Mesenchymal stem cell (in vitro differentiated cells and primary cell): ENCODE data around the gene LRWD1.

ENCODE experiments used
- DNase-seq: peaks from one replicate; pipeline ENCODE4 v3.0.0-alpha.2; 2013
- H2AFZ ChIP-seq: one replicate; pipeline ENCODE4 v1.6.1; 2013; ENCODE audit warnings: low read depth, mild to moderate bottlenecking, control low read depth, inconsistent platforms, low read length, moderate library complexity
- H2AK5ac ChIP-seq: 2 replicates; pipeline ENCODE4 v1.6.1; 2013; ENCODE audit warnings: low read length, moderate library complexity, mild to moderate bottlenecking, inconsistent platforms; ENCODE audit not compliant: severe bottlenecking
- H2BK120ac ChIP-seq: one replicate; pipeline ENCODE4 v1.6.1; 2013; ENCODE audit warnings: low read depth, mild to moderate bottlenecking, inconsistent platforms, low read length, moderate library complexity
- H2BK12ac ChIP-seq, 2 experiments: one replicate each; pipeline ENCODE4 v1.6.1; 2013; ENCODE audit warnings: inconsistent platforms in 2 of 2, low read length in 2 of 2, mild to moderate bottlenecking in 2 of 2, moderate library complexity in 2 of 2, control low read depth in 1 of 2
- H2BK15ac ChIP-seq: one replicate; pipeline ENCODE4 v1.6.1; 2013; ENCODE audit warnings: mild to moderate bottlenecking, low read depth, inconsistent platforms; ENCODE audit not compliant: poor library complexity, severe bottlenecking
- H2BK5ac ChIP-seq: 2 replicates; pipeline ENCODE4 v1.6.1; 2013; ENCODE audit warnings: low read depth, mild to moderate bottlenecking, low read length, control low read depth, inconsistent platforms; ENCODE audit not compliant: poor library complexity, severe bottlenecking
- H3K14ac ChIP-seq, 2 experiments: one replicate each; pipeline ENCODE4 v1.6.1; 2013; ENCODE audit warnings: inconsistent platforms in 2 of 2, low read length in 2 of 2, control low read depth in 1 of 2, mild to moderate bottlenecking in 1 of 2, moderate library complexity in 1 of 2
- H3K18ac ChIP-seq, 2 experiments: one replicate each; pipeline ENCODE4 v1.6.1; 2013; ENCODE audit warnings: inconsistent platforms in 2 of 2, low read length in 2 of 2, control low read depth in 1 of 2, low read depth in 1 of 2, mild to moderate bottlenecking in 1 of 2
- H3K23ac ChIP-seq, 2 experiments: one replicate each; pipeline ENCODE4 v1.6.1; 2013; ENCODE audit warnings: inconsistent platforms in 2 of 2, low read length in 2 of 2, mild to moderate bottlenecking in 2 of 2, moderate library complexity in 2 of 2, control low read depth in 1 of 2
- H3K27ac ChIP-seq: 2 replicates; pipeline ENCODE4 v1.5.1; 2013; ENCODE audit warnings: mild to moderate bottlenecking, moderate library complexity, low read length, control low read depth, inconsistent platforms; ENCODE audit not compliant: poor library complexity, severe bottlenecking
- H3K27me3 ChIP-seq, 2 experiments: 2 replicates each; pipeline versions ENCODE4 v1.6.1 to v1.7.0; 2013; ENCODE audit warnings: low read length in 2 of 2, mild to moderate bottlenecking in 2 of 2, moderate library complexity in 2 of 2, control low read depth in 1 of 2, inconsistent platforms in 1 of 2; ENCODE audit not compliant: control insufficient read depth in 1 of 2, insufficient read depth in 1 of 2
- H3K36me3 ChIP-seq, 2 experiments: 2 replicates each; pipeline versions ENCODE4 v1.6.1 to v1.7.0; 2013; ENCODE audit warnings: low read length in 2 of 2, control low read depth in 1 of 2, inconsistent platforms in 1 of 2, low read depth in 1 of 2, mild to moderate bottlenecking in 1 of 2; ENCODE audit not compliant: insufficient read depth in 2 of 2, control insufficient read depth in 1 of 2
- H3K4ac ChIP-seq, 2 experiments: one replicate each; pipeline ENCODE4 v1.6.1; 2013; ENCODE audit warnings: inconsistent platforms in 2 of 2, low read length in 2 of 2, mild to moderate bottlenecking in 2 of 2, moderate library complexity in 2 of 2, control low read depth in 1 of 2, low read depth in 1 of 2
- H3K4me1 ChIP-seq: 2 replicates; pipeline ENCODE4 v1.6.1; 2013; ENCODE audit warnings: low read depth, low read length, control low read depth; ENCODE audit not compliant: control insufficient read depth, insufficient read depth
- H3K4me2 ChIP-seq: 2 replicates; pipeline ENCODE4 v1.6.1; 2013; ENCODE audit warnings: low read length, mild to moderate bottlenecking, inconsistent platforms; ENCODE audit not compliant: poor library complexity, severe bottlenecking
- H3K4me3 ChIP-seq, 2 experiments: 2 replicates each; pipeline versions ENCODE4 v1.5.1 to v1.7.0; 2013; ENCODE audit warnings: low read length in 2 of 2, mild to moderate bottlenecking in 2 of 2, control low read depth in 1 of 2, low read depth in 1 of 2; ENCODE audit not compliant: insufficient read depth in 1 of 2
- H3K79me1 ChIP-seq: replicated peaks from 2 replicates; pipeline ENCODE4 v1.6.1; 2013; ENCODE audit warnings: mild to moderate bottlenecking, control low read depth, low read length, inconsistent platforms; ENCODE audit not compliant: poor library complexity, severe bottlenecking
- H3K9ac ChIP-seq: 2 replicates; pipeline ENCODE4 v1.7.0; 2013; ENCODE audit warnings: mild to moderate bottlenecking, low read length, moderate library complexity
- H3K9me3 ChIP-seq: 2 replicates; pipeline ENCODE4 v1.7.0; 2013; ENCODE audit warnings: mild to moderate bottlenecking, low read length; ENCODE audit not compliant: control insufficient read depth
- H4K8ac ChIP-seq: one replicate; pipeline ENCODE4 v1.6.1; 2013; ENCODE audit warnings: inconsistent platforms, mild to moderate bottlenecking, low read length, moderate library complexity
- H4K91ac ChIP-seq: one replicate; pipeline ENCODE4 v1.6.1; 2013; ENCODE audit warnings: mild to moderate bottlenecking, low read length, inconsistent platforms
- WGBS: methylation state at CpG from one replicate; pipeline ENCODE4 v1.1.7; 2013; ENCODE audit warnings: mixed read lengths; 5-methylcytosine and 5-hydroxymethylcytosine counted together

Gene LRWD1

GRCh38 chr7:102434039-102434486, 30.7 kb upstream of the LRWD1 start:
- peaks cover 23% of the 10 kb centered on the region for H3K79me1 ChIP-seq
- WGBS = 38% methylated on average over 9 of the region's 9 CpGs
- H2AFZ ChIP-seq = no peak overlapping the region
- H3K9ac ChIP-seq = peak overlapping the region; percentile 90
- no peak overlapping the region for H3K27ac ChIP-seq
- DNase-seq = no peak
- peak overlapping the region; percentile 88 for H4K8ac ChIP-seq
- peak overlapping the region in 1 of 2 experiments; percentile 76 for H3K14ac ChIP-seq
- peak overlapping the region; percentile 24 for H3K4me2 ChIP-seq
- peak overlapping the region; percentile 70 for H2BK15ac ChIP-seq
- H3K9me3 ChIP-seq = no peaks in the 10 kb centered on the region
- peak overlapping the region in 1 of 2 experiments; percentile 79 for H2BK12ac ChIP-seq
- no peak overlapping the region for H2BK5ac ChIP-seq
- H4K91ac ChIP-seq = peak overlapping the region; percentile 12
- H2AK5ac ChIP-seq = no peak overlapping the region
- H3K23ac ChIP-seq = peak overlapping the region in 1 of 2 experiments; percentile 81
- H3K4me1 ChIP-seq = peaks cover 31% of the 10 kb centered on the region
- peak overlapping the region; percentile 78 for H2BK120ac ChIP-seq
- peaks cover 12 to 23% of the 10 kb centered on the region in 2 experiments for H3K36me3 ChIP-seq
- peak overlapping the region in 1 of 2 experiments; percentile 87 for H3K4ac ChIP-seq
- H3K18ac ChIP-seq = peak overlapping the region in 1 of 2 experiments; percentile 98
- no peaks in the 10 kb centered on the region for H3K27me3 ChIP-seq
- H3K4me3 ChIP-seq = peak overlapping the region; percentile 88

- no peak overlapping the region for H2BK120ac ChIP-seq
- no peak overlapping the region for H3K4ac ChIP-seq
- no peak overlapping the region for H4K91ac ChIP-seq
- peaks cover 22% of the 10 kb centered on the region for H3K79me1 ChIP-seq
- H3K18ac ChIP-seq = no peak overlapping the region
- no peak overlapping the region for H3K4me3 ChIP-seq
- peaks cover 37% of the 10 kb centered on the region for H3K4me1 ChIP-seq
- DNase-seq = no peak
- peak overlapping the region; percentile 33 for H4K8ac ChIP-seq
- H2AFZ ChIP-seq = no peak overlapping the region
- no peak overlapping the region for H2BK5ac ChIP-seq
- no peaks in the 10 kb centered on the region for H3K27me3 ChIP-seq
- H3K9me3 ChIP-seq = no peaks in the 10 kb centered on the region
- peaks cover 14 to 21% of the 10 kb centered on the region in 2 experiments for H3K36me3 ChIP-seq
- H3K4me2 ChIP-seq = no peak overlapping the region
- H3K9ac ChIP-seq = no peak overlapping the region
- no peak overlapping the region for H2AK5ac ChIP-seq
- no peak overlapping the region for H2BK15ac ChIP-seq
- H3K23ac ChIP-seq = no peak overlapping the region
- WGBS = 100% methylated on average over 10 of the region's 10 CpGs
- H2BK12ac ChIP-seq = no peak overlapping the region
- no peak overlapping the region for H3K27ac ChIP-seq
- no peak overlapping the region for H3K14ac ChIP-seq
Measured at GRCh38 chr7:102436118-102436517, 28.7 kb upstream of the LRWD1 start.

- WGBS = 40% methylated on average over 16 of the region's 17 CpGs
- peak overlapping the region; percentile 37 for H4K8ac ChIP-seq
- H3K4me2 ChIP-seq = peak overlapping the region; percentile 38
Measured at GRCh38 chr7:102439963-102440795, 24.6 kb upstream of the LRWD1 start.

GRCh38 chr7:102444961-102445673, 19.7 kb upstream of the LRWD1 start:
- no peaks in the 10 kb centered on the region for H3K9me3 ChIP-seq
- H4K91ac ChIP-seq = no peak overlapping the region
- H3K9ac ChIP-seq = no peak overlapping the region
- H2BK120ac ChIP-seq = no peak overlapping the region
- peaks cover 3% of the 10 kb centered on the region for H3K79me1 ChIP-seq
- no peak overlapping the region for H2BK15ac ChIP-seq
- no peak overlapping the region for H3K4ac ChIP-seq
- no peak overlapping the region for H3K18ac ChIP-seq
- H2AK5ac ChIP-seq = no peak overlapping the region
- 97% methylated on average over 17 of the region's 17 CpGs for WGBS
- H2AFZ ChIP-seq = no peak overlapping the region
- H3K36me3 ChIP-seq = peaks cover 27 to 38% of the 10 kb centered on the region in 2 experiments
- no peak overlapping the region for H4K8ac ChIP-seq
- H3K27ac ChIP-seq = no peak overlapping the region
- peak overlapping the region in 1 of 2 experiments; percentile 14 for H3K14ac ChIP-seq
- no peaks in the 10 kb centered on the region for H3K27me3 ChIP-seq
- H3K4me2 ChIP-seq = no peak overlapping the region
- no peak overlapping the region for H2BK5ac ChIP-seq
- DNase-seq = no peak
- no peak overlapping the region for H3K4me3 ChIP-seq
- H3K4me1 ChIP-seq = peaks cover 26% of the 10 kb centered on the region
- H3K23ac ChIP-seq = no peak overlapping the region
- H2BK12ac ChIP-seq = no peak overlapping the region

More at GRCh38 chr7:102439963-102440795, 24.6 kb upstream of the LRWD1 start:
- DNase-seq = peak; percentile 91
- Histone ChIP-seq H3K27me3 (no peaks in the 10 kb centered on the region), H2BK120ac (peak overlapping the region; percentile 83), H3K9me3 (no peaks in the 10 kb centered on the region), H3K79me1 (peaks cover 19% of the 10 kb centered on the region), H2BK5ac (peak overlapping the region; percentile 14), H4K91ac (no peak overlapping the region), H3K27ac (peak overlapping the region; percentile 62), H2BK15ac (no peak overlapping the region), H2AFZ (no peak overlapping the region), H2AK5ac (peak overlapping the region; percentile 83), H3K4ac (peak overlapping the region in 1 of 2 experiments; percentile 70), H3K9ac (no peak overlapping the region), H3K4me3 (no peak overlapping the region), H3K14ac (no peak overlapping the region), H3K36me3 (peaks cover 24 to 36% of the 10 kb centered on the region in 2 experiments), H3K18ac (peak overlapping the region; percentile 70 to 82), H3K4me1 (peaks cover 12% of the 10 kb centered on the region), H2BK12ac (peak overlapping the region in 1 of 2 experiments; percentile 33), H3K23ac (no peak overlapping the region)
